Mammary epithelial cell (primary cell): ENCODE results near the gene DPEP2NB.

Experiments
- CTCF ChIP-seq, 2 donors: IDR thresholded peaks in 1 of 2; conservative IDR thresholded peaks in 1 of 2; 2 replicates each; pipeline ENCODE4 v1.5.1; 2011 to 2012; ENCODE audit warnings: inconsistent platforms in 2 of 2, low read length in 2 of 2, mild to moderate bottlenecking in 2 of 2, control low read depth in 1 of 2, low read depth in 1 of 2; ENCODE audit not compliant: insufficient read depth in 1 of 2; ENCODE audit errors: extremely low read depth in 1 of 2
- EZH2 ChIP-seq: IDR thresholded peaks from 2 replicates; pipeline ENCODE4 v1.6.1; 2012; ENCODE audit warnings: low read length, inconsistent platforms, borderline replicate concordance

GRCh38 chr16:68055395-68055794, 39.7 kb upstream of the DPEP2NB start:
- no peak for TF ChIP-seq CTCF (conservative IDR thresholded peaks at IDR 0.05 in 1 of 2, IDR thresholded peaks at IDR 0.05 in 1 of 2; ENCODE audit: extremely low read depth in 1 of 2, insufficient read depth in 1 of 2, low read depth in 1 of 2, low read length in 2 of 2)
- no peak for TF ChIP-seq EZH2
